HEK293 (cell line): Measurements from ENCODE around the gene MND1.

Experiments
- CTCF ChIA-PET: fragments of 350-600 bp; formaldehyde crosslinking; extraction: SDS; loops from one replicate; lab custom pipeline; 2021; ENCODE audit warnings: antibody characterized with exemption; lab: Yijun Ruan, JAX
- POLR2A ChIA-PET: fragments of 300-600 bp; formaldehyde crosslinking; extraction: SDS; loops from one replicate; lab custom pipeline; 2020; ENCODE audit warnings: antibody characterized with exemption, inconsistent platforms; lab: Yijun Ruan, JAX
- H3K27ac ChIP-seq: fragments of 200-500 bp; sonication (Bioruptor generic); 2 replicates; pipeline ENCODE4 v1.5.1; 2014; ENCODE audit warnings: low read depth, low read length, control low read depth, inconsistent platforms; ENCODE audit errors: extremely low read depth
- H3K36me3 ChIP-seq, 2 experiments: fragments of 200-500 bp in 1 of 2; sonication (Bioruptor generic) in 1 of 2; 1 replicate in 1 of 2; 2 replicates in 1 of 2; pipeline ENCODE4 v1.5.1; 2014 to 2017; ENCODE audit warnings: inconsistent platforms in 2 of 2, low read length in 2 of 2; ENCODE audit not compliant: control insufficient read depth in 2 of 2, insufficient read depth in 1 of 2
- H3K4me1 ChIP-seq: fragments of 200-500 bp; sonication (Bioruptor generic); 2 replicates; pipeline ENCODE4 v1.5.1; 2014; ENCODE audit warnings: mild to moderate bottlenecking, low read length, inconsistent platforms; ENCODE audit not compliant: control insufficient read depth, insufficient read depth
- H3K4me3 ChIP-seq: 2 replicates; pipeline ENCODE4 v1.5.1; 2011; ENCODE audit warnings: low read depth, mild to moderate bottlenecking, control low read depth, low read length, moderate library complexity
- H3K9me3 ChIP-seq: fragments of 200-500 bp; sonication (Bioruptor generic); 2 replicates; pipeline ENCODE4 v1.5.1; 2014; ENCODE audit warnings: low read depth, low read length, inconsistent platforms; ENCODE audit not compliant: control insufficient read depth, insufficient read depth
- HOXA7 ChIP-seq: sonication (generic); formaldehyde crosslinking; IDR thresholded peaks from 2 replicates; pipeline ENCODE4 v1.8.1; 2022; ENCODE audit warnings: missing genetic modification reagents, borderline replicate concordance
- KLF10 ChIP-seq: fragments of 450-650 bp; IDR thresholded peaks from 2 replicates; pipeline ENCODE4 v1.5.1; 2018; ENCODE audit warnings: missing biosample characterization, mild to moderate bottlenecking, missing genetic modification characterization
- KLF17 ChIP-seq: fragments of 450-650 bp; formaldehyde crosslinking; IDR thresholded peaks from 2 replicates; pipeline ENCODE4 v1.5.1; 2016; ENCODE audit warnings: missing biosample characterization, missing genetic modification characterization
- MZF1 ChIP-seq: fragments of 450-650 bp; formaldehyde crosslinking; IDR thresholded peaks from 2 replicates; pipeline ENCODE4 v1.5.1; 2017; ENCODE audit warnings: missing biosample characterization, missing genetic modification characterization, borderline replicate concordance
- TSHZ1 ChIP-seq: fragments of 450-650 bp; formaldehyde crosslinking; IDR thresholded peaks from 2 replicates; pipeline ENCODE4 v1.5.1; 2016; ENCODE audit warnings: missing biosample characterization, missing genetic modification characterization, borderline replicate concordance
- ZNF155 ChIP-seq: fragments of 450-650 bp; formaldehyde crosslinking; IDR thresholded peaks from 2 replicates; pipeline ENCODE4 v1.5.1; 2016; ENCODE audit warnings: missing biosample characterization, missing genetic modification characterization
- ZNF202 ChIP-seq: fragments of 450-650 bp; formaldehyde crosslinking; IDR thresholded peaks from 2 replicates; pipeline ENCODE4 v1.5.1; 2016; ENCODE audit warnings: missing biosample characterization, missing genetic modification characterization, borderline replicate concordance
- ZNF211 ChIP-seq: fragments of 450-650 bp; formaldehyde crosslinking; IDR thresholded peaks from 2 replicates; pipeline ENCODE4 v1.5.1; 2016; ENCODE audit warnings: low read depth, missing biosample characterization, missing genetic modification characterization
- ZNF221 ChIP-seq: fragments of 450-650 bp; formaldehyde crosslinking; IDR thresholded peaks from 2 replicates; pipeline ENCODE4 v1.5.1; 2017; ENCODE audit warnings: missing biosample characterization, missing genetic modification characterization, borderline replicate concordance
- ZNF280D ChIP-seq: fragments of 450-650 bp; formaldehyde crosslinking; IDR thresholded peaks from 2 replicates; pipeline ENCODE4 v1.5.1; 2016; ENCODE audit warnings: missing biosample characterization, missing genetic modification characterization
- ZNF311 ChIP-seq: fragments of 450-650 bp; formaldehyde crosslinking; IDR thresholded peaks from 2 replicates; pipeline ENCODE4 v1.5.1; 2017; ENCODE audit warnings: missing biosample characterization, missing genetic modification characterization, borderline replicate concordance
- ZNF324 ChIP-seq: fragments of 450-650 bp; formaldehyde crosslinking; IDR thresholded peaks from 2 replicates; pipeline ENCODE4 v1.5.1; 2016; ENCODE audit warnings: missing biosample characterization, missing genetic modification characterization
- ZNF404 ChIP-seq: fragments of 450-650 bp; formaldehyde crosslinking; IDR thresholded peaks from 2 replicates; pipeline ENCODE4 v1.5.1; 2017; ENCODE audit warnings: missing biosample characterization, missing genetic modification characterization
- ZNF548 ChIP-seq: fragments of 450-650 bp; formaldehyde crosslinking; IDR thresholded peaks from 2 replicates; pipeline ENCODE4 v1.5.1; 2016; ENCODE audit warnings: missing biosample characterization, missing genetic modification characterization
- ZNF555 ChIP-seq: fragments of 450-650 bp; formaldehyde crosslinking; conservative IDR thresholded peaks from 2 replicates; pipeline ENCODE4 v1.5.1; 2017; ENCODE audit warnings: missing biosample characterization, mild to moderate bottlenecking, missing genetic modification characterization, inconsistent platforms
- ZNF571 ChIP-seq: fragments of 450-650 bp; formaldehyde crosslinking; IDR thresholded peaks from 2 replicates; pipeline ENCODE4 v1.5.0; 2017; ENCODE audit warnings: missing biosample characterization, missing genetic modification characterization
- ZNF580 ChIP-seq: fragments of 450-650 bp; formaldehyde crosslinking; IDR thresholded peaks from 2 replicates; pipeline ENCODE4 v1.5.1; 2016; ENCODE audit warnings: missing biosample characterization, missing genetic modification characterization
- ZNF660 ChIP-seq: fragments of 450-650 bp; IDR thresholded peaks from 2 replicates; pipeline ENCODE4 v1.5.1; 2018; ENCODE audit warnings: missing biosample characterization, mild to moderate bottlenecking, missing genetic modification characterization

MND1 gene

GRCh38 chr4:153421941-153422340 is 77.5 kb downstream of the MND1 start:
- Histone ChIP-seq H3K36me3 (no peaks in the 10 kb centered on the region; a peak in 1 of 3 replicates), H3K27ac (no peak overlapping the region)
- TF ChIP-seq ZNF155 (tag by site-specific recombination), result no peak
- TF ChIP-seq, all 188 proteins: peak for 0
- ChIA-PET CTCF (no interaction called here), POLR2A (interaction anchor here (0.7 kb wide), 1 partner anchor 70 kb away, joined by 4 read pairs; no protein-coding TSS in a partner anchor)
- Histone ChIP-seq H3K4me3 (no peak overlapping the region), H3K4me1 (no peaks in the 10 kb centered on the region), H3K9me3 (no peaks in the 10 kb centered on the region)

GRCh38 chr4:153426207-153426885 is 81.9 kb downstream of the MND1 start:
- POLR2A ChIA-PET, result no interaction called here

GRCh38 chr4:153427363-153428071 is 83.0 kb downstream of the MND1 start:
- Histone ChIP-seq H3K36me3 (no peaks in the 10 kb centered on the region), H3K27ac (no peak overlapping the region), H3K4me1 (no peaks in the 10 kb centered on the region), H3K9me3 (no peaks in the 10 kb centered on the region), H3K4me3 (no peak overlapping the region)
- POLR2A ChIA-PET, result no interaction called here
- CTCF ChIA-PET, result interaction anchor here (0.6 kb wide), 1 partner anchor 34 kb away, joined by 5 read pairs; no protein-coding TSS in a partner anchor
- TF ChIP-seq ZNF548 (tag by site-specific recombination) (no peak), ZNF211 (tag by site-specific recombination) (no peak), HOXA7 (CRISPR knock-in tag) (no peak), ZNF221 (tag by site-specific recombination) (no peak), ZNF571 (tag by site-specific recombination) (no peak), ZNF202 (tag by site-specific recombination) (no peak), ZNF280D (tag by site-specific recombination) (no peak), ZNF555 (tag by site-specific recombination) (no peak)

More at GRCh38 chr4:153426207-153426885, 81.9 kb downstream of the MND1 start:
- CTCF ChIA-PET, result no interaction called here
- no peak overlapping the region for H3K4me3 ChIP-seq
- no peak overlapping the region for H3K27ac ChIP-seq
- TF ChIP-seq KLF10 (tag by site-specific recombination), result no peak
- TF ChIP-seq MZF1, result no peak
- no peak for TF ChIP-seq ZNF311 (tag by site-specific recombination)
- TF ChIP-seq ZNF324 (tag by site-specific recombination), result no peak
- no peak for TF ChIP-seq ZNF404 (tag by site-specific recombination)
- no peak for TF ChIP-seq ZNF580
- TF ChIP-seq TSHZ1 (tag by site-specific recombination), result no peak
- TF ChIP-seq ZNF660 (tag by site-specific recombination), result no peak
- no peak for TF ChIP-seq KLF17 (tag by site-specific recombination)
- TF ChIP-seq ZNF221 (tag by site-specific recombination), result no peak
- no peaks in the 10 kb centered on the region for H3K9me3 ChIP-seq
- no peaks in the 10 kb centered on the region for H3K4me1 ChIP-seq
- H3K36me3 ChIP-seq, result no peaks in the 10 kb centered on the region
